GM21526 (cell line): ENCODE measurements around the gene FUBP1.
"Not testable (repeated sequence)": the region's sequence is repeated elsewhere in the genome, so short reads cannot be mapped to it uniquely, and the experiment has no call there.

Experiments used
- ATAC-seq: cut with Tn5 transposase; IDR thresholded peaks from one replicate; pipeline ENCODE4 v1.9.1; 2021; ENCODE audit warnings: moderate library complexity; ENCODE audit not compliant: unreplicated experiment, low FRiP score

Gene FUBP1

DNA sequence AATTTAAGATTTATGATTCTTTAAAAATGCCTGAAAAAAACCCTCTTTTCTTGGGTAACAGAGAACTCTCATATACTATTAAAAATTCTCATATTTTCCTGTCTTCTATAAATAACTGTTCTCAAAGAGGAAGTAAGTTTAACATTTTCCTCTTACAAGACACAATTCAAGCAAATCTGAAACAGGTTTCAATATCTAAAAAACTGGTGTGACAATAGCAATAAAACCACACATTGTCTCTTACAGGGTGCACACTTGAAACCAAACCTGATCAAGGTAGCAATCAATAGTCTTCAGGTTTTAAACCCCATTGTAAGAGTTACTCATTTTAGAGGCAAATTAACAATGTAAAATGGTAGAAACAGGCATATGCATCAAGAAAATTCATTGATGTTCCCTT, 28.0 kb downstream of the FUBP1 start:
- ATAC-seq, result peak; percentile 66

DNA sequence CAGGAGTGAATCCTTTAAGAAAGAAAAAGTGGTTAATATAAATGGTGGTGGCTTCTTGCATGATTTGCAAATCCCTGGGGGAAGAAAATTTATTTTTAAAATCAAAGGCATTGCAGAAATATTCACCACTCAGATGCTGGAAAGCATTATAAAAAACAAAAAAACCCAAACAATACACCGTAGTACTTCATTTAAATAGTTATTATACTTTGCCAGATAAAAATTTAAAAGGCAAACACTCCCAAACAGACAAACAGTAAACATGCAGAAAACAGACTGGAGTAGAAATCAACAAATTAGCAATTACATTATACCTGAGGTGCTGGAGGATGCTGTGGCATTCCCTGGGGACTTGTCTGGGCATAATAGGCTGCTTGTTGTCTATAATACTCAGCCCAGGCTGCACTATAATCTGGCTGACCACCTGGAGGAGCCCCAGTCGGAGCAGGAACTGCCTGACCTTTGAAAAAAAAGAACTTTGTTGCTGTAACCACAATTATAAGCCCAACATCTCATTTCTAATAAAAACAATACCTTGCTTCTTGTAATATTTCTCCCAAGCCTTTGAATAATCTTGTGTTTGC, 29.9 kb downstream of the FUBP1 start:
- ATAC-seq, result no peak

DNA sequence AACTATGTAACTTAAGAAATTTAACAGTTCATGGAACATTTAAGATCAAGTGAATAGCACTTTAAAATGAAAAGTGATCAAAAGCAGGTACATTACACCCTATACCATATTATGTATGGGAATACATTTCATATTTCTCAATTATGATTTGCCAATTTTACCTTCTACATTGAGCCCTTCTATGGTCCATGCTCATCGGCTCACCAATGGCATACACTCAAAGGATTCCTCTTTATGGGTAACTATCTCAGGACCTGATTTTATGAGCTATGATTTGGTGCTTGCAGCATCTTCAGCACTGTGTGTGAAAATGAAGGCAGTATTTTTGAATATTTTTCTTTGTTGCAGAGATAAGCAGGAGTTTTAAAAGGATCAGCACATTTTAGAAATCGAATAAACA, 33.5 kb downstream of the FUBP1 start:
- no peak for ATAC-seq

DNA sequence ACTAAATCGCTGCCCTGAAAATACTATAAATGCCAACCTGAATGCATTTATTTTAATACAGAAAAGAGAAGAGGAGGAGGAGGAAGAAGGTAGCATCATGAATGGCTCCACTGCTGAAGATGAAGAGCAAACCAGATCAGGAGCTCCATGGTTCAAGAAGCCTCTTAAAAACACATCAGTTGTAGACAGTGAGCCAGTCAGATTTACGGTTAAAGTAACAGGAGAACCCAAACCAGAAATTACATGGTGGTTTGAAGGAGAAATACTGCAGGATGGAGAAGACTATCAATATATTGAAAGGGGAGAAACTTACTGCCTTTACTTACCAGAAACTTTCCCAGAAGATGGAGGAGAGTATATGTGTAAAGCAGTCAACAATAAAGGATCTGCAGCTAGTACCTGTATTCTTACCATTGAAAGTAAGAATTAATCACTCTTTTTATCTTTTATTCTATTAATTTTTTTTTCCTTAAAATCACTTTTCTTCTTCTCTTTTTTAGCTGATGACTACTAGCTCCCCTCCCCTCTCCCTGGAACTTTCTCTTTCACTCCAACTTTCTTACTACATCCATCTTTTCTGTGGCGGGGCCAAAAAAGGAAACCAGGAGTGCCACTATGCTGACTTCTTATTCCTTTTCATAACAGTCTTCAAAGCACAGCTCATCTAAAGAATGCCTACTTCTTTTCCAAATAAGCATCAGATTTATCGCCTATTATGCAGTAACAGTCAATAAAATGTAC, 36.3 kb downstream of the FUBP1 start:
- ATAC-seq, result no peak

DNA sequence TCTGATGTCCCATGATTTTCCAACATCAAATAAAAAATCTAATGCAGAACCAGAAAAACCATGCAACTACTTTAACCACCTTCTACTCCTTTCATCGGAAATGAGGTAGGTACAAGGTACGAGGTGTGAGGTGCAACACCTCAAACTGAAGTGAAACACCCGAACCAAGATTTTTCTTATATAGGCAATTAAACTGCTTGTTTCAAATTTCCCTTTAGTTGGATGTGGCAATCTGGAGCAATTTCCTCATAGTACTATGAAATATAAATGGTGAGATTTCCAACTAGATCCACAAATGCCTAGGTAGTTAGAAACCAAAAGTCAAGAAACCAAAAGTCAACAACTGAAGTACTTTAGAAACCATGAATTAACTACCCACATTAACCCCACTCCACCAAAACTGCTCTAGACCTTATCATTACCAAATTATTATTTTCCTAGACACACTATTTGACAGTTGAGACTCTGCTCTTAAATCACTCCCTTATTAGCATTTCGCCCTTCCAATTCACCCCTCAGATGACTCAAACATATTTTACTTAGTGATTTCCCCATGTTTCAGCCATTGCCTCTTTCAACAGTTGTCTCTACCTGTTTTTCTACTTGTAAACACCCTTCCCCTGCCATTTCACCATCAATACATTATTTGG, 37.8 kb downstream of the FUBP1 start:
- ATAC-seq, result no peak

DNA sequence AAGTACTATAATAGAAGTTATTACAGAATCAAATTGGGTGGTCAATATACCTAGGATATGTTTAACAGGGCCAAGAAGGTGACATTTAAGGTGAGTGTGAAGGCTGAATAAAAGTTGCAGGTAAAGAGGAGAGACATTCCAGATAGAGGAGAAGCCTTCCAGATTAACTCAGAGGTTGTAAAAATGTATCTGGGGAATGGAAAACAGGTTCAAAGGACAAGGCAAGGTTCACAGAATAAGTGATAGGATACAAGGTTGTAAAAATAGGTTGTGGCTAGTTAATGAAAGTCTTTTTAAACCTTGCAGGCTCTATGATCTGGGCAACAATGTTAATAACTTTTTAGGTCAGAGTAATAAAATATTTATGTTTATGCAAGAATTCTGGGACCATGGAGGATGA, 40.2 kb downstream of the FUBP1 start:
- ATAC-seq, result no peak

DNA sequence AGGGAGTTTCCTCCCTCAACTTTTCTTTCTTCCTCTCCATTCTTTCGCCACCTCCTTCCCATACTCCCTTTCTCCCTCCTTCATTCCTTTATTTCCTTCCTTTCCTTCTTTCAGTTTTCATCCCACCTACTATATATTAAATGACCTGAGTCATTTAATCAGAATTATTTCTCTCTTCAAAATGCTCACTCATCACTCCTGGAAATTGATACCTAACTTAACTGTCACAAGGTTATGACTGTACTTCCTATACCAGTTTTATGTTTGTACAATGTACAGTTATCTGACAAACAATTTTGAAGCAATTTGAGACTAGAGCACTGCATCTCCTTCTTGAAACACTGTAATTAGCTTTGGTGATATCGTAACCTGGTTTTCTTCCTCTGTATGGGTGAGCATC, 49.1 kb downstream of the FUBP1 start:
- no peak for ATAC-seq

DNA sequence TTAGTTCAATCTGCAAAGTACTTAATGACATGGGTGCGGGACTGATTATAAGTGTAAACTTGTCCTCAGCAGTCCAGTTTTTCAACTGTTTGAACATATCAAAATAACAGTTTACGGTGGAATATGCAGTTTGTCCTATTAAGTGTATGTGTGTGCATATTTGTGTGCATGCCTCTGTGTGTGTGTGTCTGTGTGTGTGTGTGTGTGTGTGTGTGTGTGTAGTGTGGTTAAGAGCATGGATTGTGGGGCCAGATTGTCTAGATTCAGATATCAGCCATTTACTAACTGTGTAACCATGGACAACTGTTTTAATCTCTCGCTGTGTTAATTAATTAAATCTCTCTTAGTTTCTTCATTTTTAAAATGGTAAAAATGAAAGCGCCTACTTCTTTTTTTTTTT, 51.5 kb downstream of the FUBP1 start:
- no peak for ATAC-seq

DNA sequence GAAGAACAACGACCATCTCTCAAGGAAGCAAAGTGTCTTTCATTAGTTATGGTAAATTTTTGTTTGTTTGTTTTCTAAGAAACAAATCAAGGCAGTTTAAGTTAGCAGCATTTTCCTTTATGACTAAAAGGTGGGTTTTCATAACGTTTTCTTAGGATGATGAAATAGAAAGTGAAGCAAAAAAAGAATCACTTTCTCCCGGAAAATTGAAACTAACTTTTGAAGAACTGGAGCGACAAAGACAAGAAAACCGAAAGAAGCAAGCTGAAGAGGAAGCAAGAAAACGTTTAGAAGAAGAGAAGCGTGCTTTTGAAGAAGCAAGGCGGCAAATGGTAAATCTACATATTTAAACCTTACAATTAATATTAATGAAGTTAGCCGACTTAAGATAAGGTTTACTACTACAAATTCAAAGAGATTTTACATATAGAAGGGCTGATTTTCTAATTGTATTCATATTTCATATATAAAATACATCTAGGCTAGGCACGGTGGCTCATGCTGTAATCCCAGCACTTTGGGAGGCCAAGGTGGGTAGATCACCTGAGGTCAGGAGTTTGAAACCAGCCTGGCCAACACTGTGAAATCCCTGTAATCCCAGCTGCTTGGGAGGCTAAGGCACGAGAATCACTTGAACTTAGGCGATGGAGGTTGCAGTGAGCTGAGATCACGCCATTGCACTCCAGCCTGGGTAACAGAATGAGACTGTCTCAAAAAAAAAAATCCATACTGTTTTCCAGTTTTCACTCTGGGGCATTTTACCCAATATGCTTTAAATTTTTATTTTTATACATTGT, 52.1 kb downstream of the FUBP1 start:
- ATAC-seq, result no peak

DNA sequence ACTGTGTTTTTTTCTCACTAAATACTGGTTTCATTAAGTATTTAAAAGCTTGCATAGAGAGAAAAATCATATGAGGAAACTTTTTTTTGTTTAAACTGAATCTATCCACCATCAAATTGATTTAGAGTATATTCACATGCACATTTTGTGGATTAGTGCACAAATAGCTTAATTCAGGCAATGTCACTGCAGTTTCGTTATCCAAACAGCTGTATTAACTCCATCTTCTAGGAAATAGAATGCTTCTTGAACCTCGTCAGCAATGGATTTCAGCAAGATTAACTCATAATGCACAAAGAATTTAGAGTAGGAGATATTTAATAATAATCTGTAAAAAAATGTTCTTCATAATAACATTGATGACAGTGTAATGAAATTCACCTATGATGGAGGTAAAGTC, 52.9 kb downstream of the FUBP1 start:
- ATAC-seq, result no peak

DNA sequence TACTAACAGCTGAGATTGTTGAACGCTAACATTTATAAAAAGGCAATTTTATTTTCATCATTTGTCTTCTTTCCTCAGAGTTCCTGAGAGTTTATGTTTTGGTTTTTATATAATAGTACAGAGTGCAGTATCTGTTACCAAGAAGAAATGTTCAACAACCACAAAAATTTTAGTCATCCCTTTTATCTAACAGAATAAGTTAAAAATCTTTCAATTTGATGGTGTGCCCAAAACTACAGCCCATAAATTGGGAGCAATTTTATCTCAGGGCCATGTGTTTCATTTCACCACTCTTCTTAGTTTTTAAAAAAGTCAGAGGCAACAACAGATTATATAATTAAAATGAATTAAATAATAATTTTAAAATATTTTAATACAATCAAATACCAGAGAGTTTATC, 53.4 kb downstream of the FUBP1 start:
- ATAC-seq, result no peak

DNA sequence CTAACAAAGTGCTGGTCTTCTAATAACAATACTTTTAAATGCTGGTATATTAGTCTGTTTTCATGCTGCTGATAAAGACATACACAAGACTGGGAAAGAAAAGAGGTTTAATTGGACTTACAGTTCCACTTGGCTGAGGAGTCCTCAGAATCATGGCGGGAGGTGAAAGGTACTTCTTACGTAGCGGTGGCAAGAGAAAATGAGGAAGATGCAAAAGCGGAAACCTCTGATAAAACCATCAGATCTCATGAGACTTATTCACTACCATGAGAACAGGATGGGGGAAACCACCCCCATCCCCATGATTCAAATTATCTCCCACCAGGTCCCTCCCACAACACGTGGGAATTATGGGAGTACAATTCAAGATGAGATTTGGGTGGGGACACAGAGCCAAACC, 60.0 kb downstream of the FUBP1 start:
- ATAC-seq, result not testable (repeated sequence)

DNA sequence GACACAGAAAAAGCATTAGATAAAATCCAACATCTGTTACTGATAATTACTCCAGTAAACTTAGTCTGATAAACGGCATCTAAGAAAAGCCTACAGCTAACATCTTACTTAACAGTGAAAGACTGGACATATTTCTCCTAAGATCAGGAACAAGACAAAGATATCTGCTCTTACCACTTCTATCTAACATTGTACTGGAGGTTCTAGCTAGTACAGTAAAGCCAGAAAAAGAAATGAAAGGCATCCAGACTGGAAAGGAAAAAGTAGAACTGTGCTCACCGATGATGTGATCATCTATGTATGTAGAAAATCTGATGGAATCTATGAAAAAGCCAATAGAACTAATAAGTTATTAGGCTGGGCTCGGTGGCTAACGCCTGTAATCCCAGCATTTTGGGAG, 68.8 kb downstream of the FUBP1 start:
- no peak for ATAC-seq

DNA sequence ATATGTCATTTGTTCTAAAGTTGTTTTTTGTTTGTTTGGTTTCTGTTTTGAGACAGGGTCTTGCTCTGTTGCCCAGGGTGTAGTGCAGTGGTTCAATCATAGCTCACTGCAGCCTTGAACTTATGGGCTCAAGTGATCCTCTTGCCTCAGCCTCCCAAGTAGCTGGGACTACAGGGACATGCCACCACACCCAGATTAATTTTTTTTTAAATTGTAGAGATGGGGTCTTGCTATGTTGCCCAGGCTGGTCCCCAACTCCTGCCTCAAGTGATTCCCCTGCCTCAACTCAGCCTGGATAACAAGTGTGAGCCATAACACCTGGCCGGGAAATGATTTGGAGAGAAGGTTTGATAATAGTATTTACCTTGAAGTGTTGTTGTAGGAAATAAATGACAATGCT, 72.2 kb downstream of the FUBP1 start:
- ATAC-seq, result no peak

DNA sequence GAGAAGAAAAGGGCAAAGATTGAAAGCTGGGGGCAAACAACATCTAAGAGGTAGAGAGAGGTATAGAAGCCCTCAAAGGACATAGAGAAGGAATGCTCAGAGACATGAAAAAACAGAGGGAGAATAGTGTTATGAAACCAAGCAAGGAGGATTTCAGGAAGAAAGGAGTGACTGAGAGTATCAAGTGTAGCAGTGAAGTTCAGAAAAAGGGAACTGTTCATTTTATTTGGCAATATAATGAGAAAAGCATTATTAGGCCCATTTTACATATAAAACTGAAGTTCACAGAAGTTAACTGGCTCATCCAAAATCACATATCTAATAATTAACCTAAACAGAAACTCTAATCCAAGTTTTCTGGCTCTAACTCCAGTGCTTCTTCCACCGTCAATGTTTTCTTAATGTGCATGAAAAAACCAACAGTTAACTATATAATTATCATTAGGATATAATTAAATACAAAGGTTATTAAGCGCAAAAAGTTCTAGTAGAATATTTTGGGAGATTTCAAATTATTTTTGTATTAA, 72.8 kb downstream of the FUBP1 start:
- no peak for ATAC-seq

DNA sequence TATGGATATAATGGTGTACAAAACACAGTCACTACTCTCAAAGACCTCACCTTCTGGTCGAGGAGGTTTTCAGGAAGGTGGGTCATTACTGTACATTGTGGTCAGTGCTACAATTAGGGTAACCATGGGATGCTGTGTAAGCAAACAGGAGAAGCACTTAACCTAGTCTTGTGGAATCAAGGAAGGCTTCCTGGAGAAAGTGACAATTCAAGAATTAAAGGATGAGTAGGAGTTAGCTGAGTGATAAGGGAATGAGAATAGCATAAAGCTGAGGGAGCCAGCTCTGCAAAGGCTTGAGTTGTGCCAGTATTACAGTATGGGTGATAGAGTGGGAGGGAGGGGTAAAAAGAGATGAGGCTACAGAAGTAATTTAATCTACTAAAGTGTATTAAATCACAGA, 73.3 kb downstream of the FUBP1 start:
- ATAC-seq, result no peak

DNA sequence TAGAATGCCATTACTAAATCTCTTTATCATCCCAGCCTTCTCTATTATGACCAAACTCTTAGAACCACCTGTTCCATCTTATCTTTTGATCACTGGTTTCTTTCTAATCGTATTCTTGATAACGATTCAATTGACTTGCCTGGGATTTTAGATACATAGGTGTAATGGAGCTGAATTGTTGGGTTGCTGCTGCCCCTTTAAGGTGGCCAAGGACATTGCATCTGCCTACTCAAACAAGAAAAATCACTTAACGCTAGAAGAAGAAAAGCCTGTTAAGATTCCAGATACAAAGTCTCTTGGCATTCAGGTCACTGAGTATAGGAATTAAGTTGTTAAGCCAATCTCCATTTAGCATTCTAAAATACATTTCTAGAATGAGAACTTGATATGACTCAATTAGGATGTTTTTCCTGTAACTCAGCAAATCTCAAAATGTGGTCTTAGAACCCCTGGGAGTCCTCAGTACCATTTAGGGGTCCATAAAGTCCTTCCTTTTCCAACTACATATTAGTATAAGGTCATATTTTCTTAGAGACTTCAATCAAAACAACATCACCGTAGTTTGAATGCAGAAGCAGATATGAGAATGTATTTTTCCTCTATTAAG, 78.1 kb downstream of the FUBP1 start:
- ATAC-seq, result no peak

DNA sequence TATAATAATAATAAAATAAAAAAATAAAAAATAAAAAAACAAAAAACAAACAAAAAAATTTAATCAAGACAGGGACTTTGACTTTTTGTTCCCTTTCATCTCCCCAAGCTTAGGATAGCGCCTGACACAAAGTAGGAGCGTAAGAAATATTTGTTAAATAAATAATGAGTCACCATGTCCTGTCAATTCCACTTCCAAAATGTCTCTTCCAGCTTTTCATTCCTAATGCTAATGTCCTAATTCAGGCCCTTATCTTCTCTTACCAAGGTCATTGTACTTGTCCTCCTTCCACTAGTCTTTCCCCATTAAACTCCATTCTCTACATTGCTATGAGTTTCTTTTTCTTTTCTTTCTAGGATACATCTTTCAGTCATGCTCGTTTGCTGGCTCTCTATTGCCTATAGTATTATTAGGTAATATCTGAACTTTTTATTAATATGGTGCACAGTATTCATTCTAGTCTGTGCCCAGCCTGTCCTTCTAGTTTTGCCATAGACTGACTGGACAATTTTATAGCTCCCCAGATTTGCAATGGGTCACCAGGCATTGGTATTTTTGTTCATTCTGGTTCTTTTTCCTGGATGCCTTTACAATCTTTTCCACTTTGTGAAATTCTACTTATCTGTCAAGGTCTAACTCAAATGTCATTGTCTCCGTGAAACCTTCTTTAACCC, 79.1 kb downstream of the FUBP1 start:
- no peak for ATAC-seq
